Central memory CD4-positive, alpha-beta T cell (primary cell): ENCODE results near the gene KISS1.

Experiments
- DNase-seq: peaks from one replicate; pipeline ENCODE4 v3.0.0; 2022

Gene KISS1

DNA sequence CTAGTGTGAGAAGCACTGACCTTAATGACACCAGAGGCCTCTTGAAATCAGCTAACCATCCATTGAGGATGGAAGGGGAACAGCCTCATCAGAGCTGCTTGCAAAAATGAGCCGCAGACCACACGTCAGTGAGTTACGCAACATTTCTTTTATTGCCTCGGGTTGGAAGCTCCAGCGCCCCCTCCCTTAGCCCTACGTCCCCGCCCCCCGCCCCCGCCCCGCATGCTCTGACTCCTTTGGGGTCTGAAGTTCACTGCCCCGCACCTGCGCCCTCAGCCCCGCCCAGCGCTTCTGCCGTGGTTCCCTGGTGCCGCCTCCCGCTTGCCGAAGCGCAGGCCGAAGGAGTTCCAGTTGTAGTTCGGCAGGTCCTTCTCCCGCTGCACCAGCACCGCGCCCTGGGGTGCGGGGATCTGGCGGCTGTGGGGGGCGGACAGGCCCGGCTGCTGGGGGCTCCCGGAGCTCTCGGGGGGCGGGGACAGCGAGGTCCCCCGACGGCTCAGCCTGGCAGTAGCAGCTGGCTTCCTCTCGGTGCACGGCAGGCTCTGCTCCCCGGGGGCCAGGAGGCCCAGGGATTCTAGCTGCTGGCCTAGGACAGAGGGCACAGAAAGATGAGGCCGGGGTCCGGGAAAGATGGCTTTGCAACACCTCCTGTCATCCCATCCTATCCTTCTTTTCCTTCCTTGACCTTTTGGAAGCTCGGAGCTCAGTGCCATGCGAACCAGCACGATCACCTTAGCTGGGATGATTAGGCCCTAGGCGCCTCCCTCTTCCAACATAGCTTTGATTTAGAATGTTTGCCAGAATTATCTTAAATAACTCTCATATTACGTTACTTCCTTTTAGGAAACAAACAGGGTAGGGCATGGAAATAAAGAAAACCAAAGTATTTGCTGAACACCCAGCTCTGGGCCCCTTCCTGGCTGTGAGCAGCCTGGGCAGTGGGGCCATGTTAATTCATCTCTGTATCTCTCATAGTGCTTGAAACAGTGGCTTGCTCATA, 5.8 kb downstream of the KISS1 start:
- DNase-seq = no peak

DNA sequence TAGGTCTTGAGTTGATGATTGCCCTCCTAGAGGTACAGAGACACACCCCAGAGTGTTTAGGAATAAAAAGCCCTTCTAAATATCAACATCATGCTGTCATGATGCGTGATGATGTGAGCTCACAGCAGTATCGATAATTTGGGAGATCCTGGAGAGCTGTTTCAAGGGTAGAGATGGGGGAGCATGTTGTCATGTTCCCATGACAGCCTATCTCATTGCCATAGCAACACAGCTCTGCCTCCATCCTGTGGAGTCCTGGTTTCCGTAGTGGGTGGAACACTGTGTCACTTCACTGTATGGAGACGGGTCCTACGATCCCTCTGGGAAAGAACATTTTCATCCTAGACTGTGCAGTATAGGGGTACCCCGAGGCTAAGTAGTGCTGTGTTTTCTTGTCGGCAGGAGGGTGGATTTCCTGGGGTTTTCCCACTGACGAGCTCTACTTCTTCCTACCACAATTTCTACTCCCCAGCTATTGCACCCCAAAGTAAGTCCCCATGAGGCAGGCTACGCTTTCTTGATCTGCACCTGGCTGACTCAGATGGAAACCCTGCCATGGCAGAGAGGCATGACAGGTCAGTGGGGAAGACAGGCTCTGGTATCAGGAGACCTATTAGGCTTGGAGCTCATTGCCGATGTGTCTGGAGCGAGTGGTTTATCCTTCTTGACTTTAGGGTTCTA, 7.2 kb downstream of the KISS1 start:
- no peak for DNase-seq

DNA sequence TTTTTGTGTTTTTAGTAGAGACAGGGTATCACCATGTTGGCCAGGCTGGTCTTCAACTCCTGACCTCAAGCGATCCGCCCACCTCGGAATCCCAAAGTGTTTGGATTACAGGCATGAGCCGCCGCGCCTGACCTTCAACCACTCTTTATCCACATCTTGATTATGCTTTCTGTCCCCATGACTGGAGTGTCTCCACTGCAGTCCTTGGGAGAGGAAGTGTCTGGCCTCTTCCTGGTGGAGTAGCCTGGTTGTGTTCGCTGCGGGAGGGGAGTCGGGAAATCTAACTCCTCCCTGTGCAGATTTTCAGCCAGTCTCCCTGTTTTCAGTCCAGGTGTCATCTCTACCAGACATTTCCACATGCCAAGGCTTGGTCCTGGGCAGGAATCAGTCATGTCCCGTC, 9.7 kb downstream of the KISS1 start:
- no peak for DNase-seq

DNA sequence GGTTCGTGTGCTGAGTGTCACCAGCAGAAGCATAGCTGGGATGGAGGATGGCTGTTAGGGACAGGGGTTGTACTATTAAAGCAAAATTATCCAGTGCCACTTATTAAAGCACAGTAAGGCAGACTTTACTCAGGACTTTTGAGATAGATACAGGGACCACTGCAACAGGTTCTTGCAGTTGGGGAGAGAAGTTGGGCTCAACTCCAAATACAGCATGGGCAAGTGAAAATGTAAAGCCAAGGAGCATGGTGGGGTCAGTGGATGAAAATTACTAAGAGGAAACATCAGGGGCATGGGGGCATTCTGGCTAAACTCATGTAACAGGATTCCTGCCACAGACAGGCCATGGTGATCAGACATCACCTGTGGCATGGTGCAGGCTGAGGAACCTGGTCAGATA, 15.2 kb downstream of the KISS1 start:
- no peak for DNase-seq

DNA sequence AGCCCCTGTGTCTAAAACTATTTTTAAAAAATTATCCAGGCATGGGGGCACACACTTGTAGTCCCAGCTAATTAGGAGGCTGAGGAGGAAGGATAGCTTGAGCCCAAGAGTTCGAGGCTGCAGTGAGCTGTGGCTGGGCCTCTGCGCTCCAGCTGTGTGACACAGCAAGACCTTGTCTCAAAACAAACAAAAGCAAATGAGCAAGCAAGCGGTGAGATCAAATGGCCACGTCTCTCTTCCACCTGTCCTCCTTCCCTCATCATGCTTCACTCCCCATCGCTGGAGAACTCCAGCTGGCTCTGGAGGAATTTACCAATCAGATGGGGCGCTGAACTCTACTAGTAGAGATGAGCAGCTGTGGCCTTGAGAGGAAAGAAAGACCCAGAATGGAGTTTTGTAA, 16.2 kb downstream of the KISS1 start:
- no peak for DNase-seq

DNA sequence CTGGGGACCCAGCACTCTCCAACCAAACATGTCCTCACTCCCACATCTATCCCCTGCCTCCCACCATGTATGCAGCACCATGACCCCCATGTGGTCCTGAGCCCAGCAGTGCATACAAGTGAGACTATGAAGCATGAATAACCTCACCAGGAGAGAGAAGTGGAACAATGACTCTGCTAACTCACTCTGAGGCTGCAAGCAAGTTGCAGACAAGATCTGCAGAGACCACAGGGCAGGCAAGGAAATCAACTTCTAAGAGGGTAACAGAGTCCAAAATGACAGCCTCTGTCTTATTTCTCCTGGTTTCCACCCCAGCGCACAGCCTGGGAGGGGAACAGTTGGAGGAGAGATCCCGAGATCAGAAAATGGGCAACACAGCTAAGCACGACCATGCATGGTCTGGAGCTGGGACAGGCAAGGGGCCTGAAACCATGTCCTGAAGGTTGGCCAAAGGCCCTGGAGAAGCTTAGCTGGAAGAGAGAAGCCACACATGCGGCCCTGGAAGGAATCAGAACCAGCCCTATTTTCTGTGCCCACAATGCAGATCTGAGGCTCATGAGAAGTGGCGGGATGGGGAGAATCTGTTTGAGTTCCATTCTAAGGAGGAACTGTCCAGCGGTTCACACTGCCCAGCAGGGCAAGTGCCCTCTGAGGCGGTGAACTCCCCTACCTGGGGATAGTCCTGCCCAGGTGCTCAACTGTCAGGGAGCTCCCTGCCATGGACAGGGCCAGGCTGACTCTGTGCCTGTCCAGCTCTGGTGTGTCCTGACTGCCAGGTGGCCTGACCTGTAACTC, 17.6 kb downstream of the KISS1 start:
- no peak for DNase-seq

DNA sequence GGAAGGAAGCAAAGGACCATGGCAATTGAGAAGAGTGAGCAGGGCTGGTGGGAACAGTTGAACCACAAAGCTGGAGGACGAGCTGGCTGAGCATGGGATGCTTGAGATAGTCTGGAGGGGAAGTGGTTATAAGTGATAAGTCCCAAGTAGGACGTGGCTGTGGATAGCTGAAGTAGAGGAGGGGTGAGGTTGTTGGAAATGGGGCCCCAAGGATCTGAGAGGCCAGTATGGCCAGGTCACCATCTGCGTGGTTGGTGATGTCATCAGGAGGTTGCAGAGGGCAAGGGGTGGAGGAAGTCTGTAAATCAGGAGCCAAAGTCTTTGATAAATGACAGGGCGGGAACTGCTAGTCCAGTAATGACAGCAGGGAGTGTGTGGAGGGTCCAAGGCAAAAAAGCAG, 19.2 kb downstream of the KISS1 start:
- DNase-seq = no peak

DNA sequence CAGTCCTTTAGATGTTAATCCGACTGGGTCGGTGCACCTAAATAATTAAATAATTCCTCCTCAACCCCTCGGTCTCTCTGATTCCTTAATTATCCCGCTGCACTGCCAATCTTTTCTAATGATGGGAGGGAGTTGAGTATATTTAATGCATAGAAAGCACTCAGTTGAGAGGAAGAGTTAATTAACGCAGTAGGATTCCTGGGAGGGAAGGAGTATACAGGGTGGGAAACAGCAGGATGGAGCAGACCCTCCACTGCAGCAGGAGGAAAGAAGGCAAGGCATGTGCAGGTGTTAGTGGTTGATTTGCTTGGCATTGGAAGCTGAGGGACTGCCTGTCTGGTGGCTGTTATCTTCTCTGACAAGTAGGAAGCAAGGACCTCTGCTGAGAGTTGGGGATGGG, 20.2 kb downstream of the KISS1 start:
- DNase-seq = no peak

DNA sequence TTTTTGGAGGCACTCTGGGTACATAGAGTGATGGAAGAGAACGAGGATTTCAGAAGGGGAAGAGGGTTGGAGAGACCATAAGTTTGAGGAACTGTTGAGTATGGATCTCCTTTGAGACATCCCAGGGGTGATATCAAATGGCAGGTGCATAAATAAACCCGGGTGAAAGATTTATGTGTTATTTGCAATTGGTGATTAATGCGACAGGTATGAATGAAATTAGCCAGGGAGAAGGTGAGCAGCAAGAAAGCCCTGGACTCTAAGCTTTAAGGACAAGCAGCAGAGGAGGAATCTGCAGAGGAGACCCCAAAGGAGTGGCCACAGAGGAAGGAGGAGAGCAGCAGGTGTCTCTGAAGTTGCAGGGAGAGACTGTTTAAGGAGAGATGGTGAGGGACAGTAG, 21.3 kb downstream of the KISS1 start:
- no peak for DNase-seq

DNA sequence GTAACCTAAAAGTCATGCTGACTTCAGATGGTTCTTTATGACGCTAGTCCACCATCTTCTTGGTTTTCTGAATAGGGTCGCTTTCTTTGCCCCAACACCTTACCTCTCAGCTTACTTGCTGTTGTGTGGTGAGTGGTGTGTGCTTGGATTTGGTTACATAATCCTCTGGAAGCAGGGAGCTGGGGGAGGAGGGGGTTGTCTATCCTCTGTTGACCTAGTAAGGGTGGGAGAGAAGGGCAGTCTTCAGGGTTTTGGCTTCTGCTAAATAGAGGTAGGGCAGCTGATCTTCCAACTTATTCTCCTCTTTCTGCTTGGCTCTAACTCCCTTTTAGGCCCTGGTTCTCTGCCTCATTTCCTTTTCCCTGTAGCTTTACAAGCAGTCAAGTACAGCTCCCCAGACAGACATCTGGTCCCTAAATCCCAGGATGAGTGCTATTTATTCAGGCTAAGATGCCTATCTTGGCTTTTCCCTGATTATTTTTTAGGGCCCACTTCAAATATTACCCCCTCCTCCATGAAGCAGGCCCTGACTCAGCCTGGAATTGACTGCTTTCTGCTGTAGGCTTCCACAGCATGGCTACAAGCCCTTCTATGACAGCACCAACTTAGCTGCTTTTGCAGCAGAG, 23.8 kb downstream of the KISS1 start:
- DNase-seq = no peak

DNA sequence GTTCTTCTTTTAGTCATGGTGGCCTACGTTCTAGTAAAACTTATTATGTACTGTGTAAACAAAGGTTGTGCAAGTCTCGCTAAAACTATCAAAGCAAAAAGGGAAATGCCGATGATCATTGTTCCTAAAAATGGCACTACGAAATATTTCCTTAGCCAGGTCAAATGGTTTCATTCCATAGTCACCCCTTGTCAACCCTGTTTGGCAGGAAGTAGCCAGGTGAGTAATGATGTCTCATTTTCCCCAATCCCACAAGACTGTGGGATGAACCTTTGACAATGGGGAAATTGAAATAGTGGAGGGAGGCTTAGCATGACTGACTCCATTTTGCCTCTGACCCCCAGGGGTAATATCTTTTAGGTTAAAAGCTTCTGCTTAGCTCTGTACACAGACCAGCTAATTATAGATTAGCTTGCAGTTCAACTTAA, 24.5 kb downstream of the KISS1 start:
- DNase-seq = no peak

DNA sequence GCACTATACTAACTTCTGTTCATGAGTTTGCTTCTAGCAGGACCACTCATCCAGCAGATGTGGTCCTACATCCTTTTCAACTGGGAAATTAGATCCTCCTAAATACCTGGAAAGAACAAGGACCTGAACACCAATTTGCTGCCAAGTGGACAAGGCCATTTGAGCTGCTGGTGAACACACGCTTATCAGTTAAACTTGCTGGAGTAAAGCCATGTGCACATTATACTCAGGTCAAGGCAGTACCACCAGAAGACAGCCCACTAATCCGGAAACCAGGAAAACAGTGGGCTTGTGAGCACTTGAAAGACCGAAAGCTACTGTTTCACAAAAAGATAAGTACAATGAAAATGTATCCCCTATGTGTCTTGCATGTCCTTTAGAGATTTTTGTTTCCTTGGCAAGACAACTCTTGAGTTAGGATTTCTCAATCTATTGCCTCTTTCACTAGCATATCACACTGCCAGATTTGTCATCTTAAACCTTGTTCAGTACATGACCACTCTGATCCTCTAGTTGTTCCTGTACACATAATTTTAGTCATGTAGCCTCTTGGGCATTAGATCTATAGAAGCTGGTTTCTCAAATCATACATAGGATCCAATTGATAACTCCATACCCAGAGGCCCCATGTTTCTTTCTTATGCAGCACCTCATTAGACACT, 25.7 kb downstream of the KISS1 start:
- no peak for DNase-seq

DNA sequence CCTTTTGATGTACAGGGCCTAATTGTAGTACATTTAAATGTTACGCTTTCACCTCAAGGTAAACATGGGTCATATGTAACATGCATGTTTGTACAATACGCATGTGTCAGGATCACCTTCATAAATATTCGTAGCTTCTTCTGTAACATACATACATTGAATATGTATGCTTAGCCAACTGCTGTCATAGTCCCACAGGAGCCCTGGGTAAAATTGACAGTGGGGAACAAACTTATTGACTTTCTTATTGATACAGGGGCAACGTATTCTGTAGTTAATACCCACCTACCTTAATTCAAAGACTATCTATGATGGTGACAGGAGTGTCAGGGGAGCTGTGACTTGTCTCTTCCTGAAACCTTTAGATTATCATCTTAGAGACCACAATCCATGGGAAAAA, 26.4 kb downstream of the KISS1 start:
- DNase-seq = no peak

DNA sequence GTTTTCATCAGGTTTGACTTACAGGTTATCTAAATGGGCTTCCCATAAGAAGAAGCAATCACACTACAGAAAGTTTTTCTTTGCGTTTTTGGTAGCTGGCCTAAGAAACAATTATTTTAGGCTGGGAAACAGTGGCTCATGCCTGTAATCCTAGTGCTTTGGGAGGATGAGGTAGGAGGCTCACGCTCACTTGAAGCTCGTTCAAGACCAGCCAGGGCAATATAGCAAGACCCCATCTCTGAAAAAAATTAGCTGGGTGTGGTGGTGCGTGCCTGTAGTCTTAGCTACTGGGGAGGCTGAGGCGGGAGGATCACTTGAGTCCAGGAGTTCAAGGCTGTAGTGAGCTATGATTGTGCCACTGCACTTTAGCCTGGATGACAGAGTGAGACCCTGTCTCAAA, 28.6 kb downstream of the KISS1 start:
- no peak for DNase-seq

DNA sequence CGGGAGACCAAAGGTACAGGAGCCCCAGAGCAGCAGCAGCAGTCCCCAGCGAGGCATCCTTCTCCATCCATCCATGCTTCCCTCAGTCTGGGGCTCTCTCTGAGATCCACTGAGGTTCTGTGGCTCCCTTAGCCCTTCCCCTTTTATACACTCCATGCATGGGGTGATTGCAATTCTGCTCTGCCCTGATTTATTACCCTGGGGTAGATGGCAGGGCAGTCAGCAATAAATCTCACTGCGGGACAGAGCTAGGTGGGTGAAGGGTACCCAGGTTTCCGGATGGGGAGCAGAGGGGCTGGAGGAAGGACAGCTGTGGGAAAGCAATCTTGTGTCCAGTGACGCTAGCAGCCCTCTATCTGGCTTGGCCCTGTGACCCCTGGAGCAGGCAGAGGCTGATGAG, 30.1 kb downstream of the KISS1 start, which contains the start of gene REN:
Gene REN (minus strand): TSS at position 119 of the 400 bp plus-strand sequence. CDS start 44 bp downstream, at position 75.
- DNase-seq = no peak

DNA sequence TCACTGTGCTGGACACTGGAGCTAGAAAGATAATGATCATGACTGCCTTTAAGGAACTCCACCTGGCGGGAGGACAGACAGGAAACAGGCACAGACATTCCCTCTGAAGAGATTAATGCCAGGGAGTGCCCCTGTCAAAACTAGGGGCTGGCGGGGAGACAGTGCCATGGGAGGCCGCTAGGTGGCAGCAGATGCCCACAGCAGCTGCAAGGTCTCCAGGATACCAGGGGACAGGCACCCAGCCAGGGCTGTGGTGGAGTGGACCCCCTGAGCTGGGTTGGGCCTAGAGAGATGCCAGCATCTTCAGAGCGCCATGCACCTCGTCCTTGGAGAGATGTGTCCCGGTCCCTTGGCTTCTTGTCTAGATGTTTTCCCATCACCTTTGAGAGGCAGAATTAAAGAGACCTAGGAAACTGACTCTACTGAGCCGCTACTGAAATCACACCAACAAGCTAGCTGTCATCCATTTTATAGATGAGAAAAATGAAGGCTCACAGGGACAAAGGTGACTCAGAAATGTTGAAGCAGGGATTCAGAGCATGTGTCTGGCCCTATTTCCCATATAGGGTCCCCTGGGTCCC, 33.7 kb downstream of the KISS1 start:
- peak; percentile 64 for DNase-seq

DNA sequence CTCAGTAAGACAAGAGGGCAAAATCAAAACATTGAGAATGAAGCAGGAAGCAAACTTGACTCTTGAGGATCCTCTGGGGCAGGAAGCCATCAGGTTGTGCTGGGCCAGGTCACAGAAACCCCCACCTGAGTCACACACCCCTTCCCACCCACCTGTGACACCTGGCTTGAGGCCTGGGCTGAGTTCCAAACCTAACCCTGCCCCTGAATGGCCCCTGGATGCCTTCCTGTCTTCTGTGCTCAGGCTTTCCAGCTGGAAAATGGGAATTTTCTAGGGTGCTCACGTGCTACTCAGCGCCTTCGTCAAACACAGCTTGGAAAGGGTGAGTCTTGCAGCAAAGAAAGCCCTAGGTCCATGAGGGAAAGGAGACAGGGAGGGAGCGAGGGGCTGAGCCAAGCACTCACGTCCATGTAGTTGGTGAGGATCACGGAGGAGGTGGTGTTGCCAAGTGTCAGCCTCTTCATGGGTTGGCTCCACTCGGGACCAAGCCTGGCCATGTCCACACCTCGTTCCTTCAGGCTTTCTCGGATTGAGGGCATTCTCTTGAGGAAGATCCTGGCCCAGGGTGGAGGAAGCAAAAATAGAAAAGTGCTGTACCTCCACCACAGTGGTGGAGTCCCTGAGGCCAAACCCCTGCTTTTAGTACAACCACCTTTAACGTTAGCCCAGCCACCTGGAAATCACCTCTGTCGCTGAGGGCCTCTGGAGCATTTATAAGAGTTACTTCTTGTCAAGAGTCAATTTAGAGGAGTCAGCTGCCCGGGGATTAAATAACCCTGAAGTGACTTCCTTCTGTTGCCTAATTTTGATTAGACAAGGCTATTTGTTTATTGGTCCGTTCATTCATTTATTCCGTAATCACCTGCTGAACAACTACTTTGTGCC, 34.4 kb downstream of the KISS1 start:
- DNase-seq = no peak

DNA sequence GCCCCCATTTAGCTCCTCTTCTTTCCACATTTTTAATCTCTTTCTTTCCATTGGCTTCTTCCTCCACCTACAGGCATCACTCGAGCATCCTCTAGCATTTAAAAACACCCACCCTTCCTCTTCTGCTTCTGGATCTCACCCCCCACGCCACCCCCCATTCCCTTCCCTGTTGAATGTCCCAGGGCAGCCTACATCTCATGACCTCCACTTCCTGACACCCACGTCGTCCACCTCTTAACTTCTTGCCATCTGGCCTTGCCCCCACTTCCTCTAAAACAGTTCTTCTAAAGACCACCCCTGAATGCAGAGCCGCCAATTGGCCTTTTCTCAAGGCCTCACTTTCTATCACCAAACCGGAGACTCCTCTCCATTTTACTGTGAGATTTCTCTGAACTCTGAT, 38.3 kb downstream of the KISS1 start:
- DNase-seq = no peak

DNA sequence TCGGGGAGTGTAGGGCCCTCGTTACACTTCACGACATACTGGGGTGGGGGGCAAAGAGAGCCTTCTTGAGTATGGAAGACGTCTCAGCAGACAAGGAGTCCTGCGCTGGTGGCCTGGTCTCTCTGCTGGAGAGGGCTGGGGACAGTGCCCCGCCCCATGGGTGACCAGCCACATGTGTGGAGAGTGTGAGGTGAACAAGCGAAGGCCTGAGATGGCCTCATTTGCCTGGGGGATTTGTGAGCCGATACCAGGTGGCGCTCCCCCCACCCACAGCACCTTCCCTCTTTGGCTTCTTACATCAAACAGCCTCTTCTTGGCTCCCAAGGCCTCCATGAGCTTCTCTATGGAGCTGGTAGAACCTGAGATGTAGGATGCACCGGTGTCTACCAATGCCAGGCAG, 40.4 kb downstream of the KISS1 start:
- no peak for DNase-seq

DNA sequence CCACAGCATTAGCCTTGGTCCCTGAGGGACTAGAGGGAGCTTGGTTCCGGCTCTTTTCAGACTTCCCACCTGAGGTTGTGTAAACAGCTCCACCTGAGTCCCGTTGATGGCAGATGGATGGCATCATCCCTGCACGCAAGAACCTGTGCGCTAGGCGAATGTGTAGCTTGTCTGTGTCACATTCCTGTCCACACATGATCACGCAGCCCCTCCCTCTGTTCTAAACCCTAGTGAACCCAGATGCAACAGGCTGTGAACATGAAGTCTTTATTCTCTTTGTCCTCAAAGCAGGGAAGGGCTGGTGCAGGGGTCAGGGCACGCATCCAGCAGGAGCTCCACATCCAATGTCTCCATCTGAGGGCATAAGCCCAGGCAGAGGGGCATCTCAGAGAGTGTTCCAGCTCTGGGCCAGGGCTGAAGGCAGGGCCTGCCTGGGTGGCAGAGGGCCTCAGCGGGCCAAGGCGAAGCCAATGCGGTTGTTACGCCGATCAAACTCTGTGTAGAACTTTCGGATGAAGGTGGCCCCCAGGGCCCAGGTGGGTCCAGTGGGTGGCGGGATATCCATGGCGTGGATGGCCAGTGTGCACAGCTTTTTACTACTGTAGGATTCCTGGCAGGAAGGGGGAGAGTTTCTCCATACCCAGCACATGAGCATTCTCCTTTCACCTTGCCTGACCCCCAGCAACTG, 41.6 kb downstream of the KISS1 start:
- no peak for DNase-seq
